Head of caudate nucleus (tissue), 42 donors: ENCODE results near the gene RCCD1.
A peak's percentile ranks its signal among the peaks of the same experiment; 100 is the strongest.

Experiments used
- DNase-seq, 42 donors: peaks; one replicate each; pipeline versions ENCODE4 v3.0.0 to v3.0.0-alpha.2; 2020 to 2021; ENCODE audit warnings: mixed read lengths in 7 of 42
- intact Hi-C: fragments of 100-400 bp; cut with DNase I; formaldehyde crosslinking; loops from one replicate; pipeline ENCODE4 v1.15.0; 2022

RCCD1 gene

GRCh38 chr15:90956274-90957030, 1.8 kb downstream of the RCCD1 start:
- peak in 41 of 42 donors; percentile 49 to 90 (median 80) for DNase-seq
- intact Hi-C loops: loop anchor here (5.0 to 10.0 kb wide), 3 partner anchors 68 to 316 kb away; partner anchors contain the start of gene VPS33B

GRCh38 chr15:90957031-90957790, 2.5 kb downstream of the RCCD1 start:
- DNase-seq: peak in 22 of 42 donors; percentile 16 to 61 (median 32)
- intact Hi-C loops: loop anchor here (5.0 to 10.0 kb wide), 3 partner anchors 68 to 315 kb away; partner anchors contain the start of gene VPS33B

- peak in 3 of 42 donors; percentile 9 to 27 (median 18) for DNase-seq
Measured at GRCh38 chr15:90957791-90958190, 3.1 kb downstream of the RCCD1 start.

GRCh38 chr15:90959028-90959595, 4.4 kb downstream of the RCCD1 start:
- intact Hi-C loops: loop anchor here (5.0 to 10.0 kb wide), 3 partner anchors 66 to 313 kb away; partner anchors contain the start of gene VPS33B
- no peak for DNase-seq

More at GRCh38 chr15:90957791-90958190, 3.1 kb downstream of the RCCD1 start:
- intact Hi-C loops: loop anchor here (5.0 to 10.0 kb wide), 3 partner anchors 67 to 315 kb away; partner anchors contain the start of gene VPS33B

GRCh38 chr15:90959894-90960293, 5.2 kb downstream of the RCCD1 start:
- intact Hi-C loops: loop anchor here (5.0 to 10.0 kb wide), 3 partner anchors 65 to 312 kb away; partner anchors contain the start of gene VPS33B
- DNase-seq: peak in 41 of 42 donors; percentile 24 to 82 (median 60)

- intact Hi-C loops: no loop called here
- DNase-seq: peak in 15 of 42 donors; percentile 21 to 62 (median 41)
Measured at GRCh38 chr15:90960298-90961091, 5.8 kb downstream of the RCCD1 start.

GRCh38 chr15:90962021-90962420, 7.3 kb downstream of the RCCD1 start:
- intact Hi-C loops: no loop called here
- no peak for DNase-seq

- intact Hi-C loops: no loop called here
- DNase-seq: no peak
Measured at GRCh38 chr15:90966262-90966661, 11.6 kb downstream of the RCCD1 start.

GRCh38 chr15:90967206-90967605, 12.5 kb downstream of the RCCD1 start:
- intact Hi-C loops: no loop called here
- no peak for DNase-seq

- DNase-seq: no peak
- intact Hi-C loops: no loop called here
Measured at GRCh38 chr15:90968434-90968833, 13.8 kb downstream of the RCCD1 start.

GRCh38 chr15:90970274-90970673, 15.6 kb downstream of the RCCD1 start:
- no peak for DNase-seq
- intact Hi-C loops: no loop called here

- DNase-seq: no peak
- intact Hi-C loops: no loop called here
Measured at GRCh38 chr15:90972133-90972532, 17.4 kb downstream of the RCCD1 start.

- DNase-seq: no peak
- intact Hi-C loops: no loop called here
Measured at GRCh38 chr15:90974216-90974615, 19.5 kb downstream of the RCCD1 start.

- intact Hi-C loops: no loop called here
- DNase-seq: no peak
Measured at GRCh38 chr15:90979582-90979981, 24.9 kb downstream of the RCCD1 start.

GRCh38 chr15:90981681-90982080, 27.0 kb downstream of the RCCD1 start:
- intact Hi-C loops: no loop called here
- no peak for DNase-seq

- no peak for DNase-seq
- intact Hi-C loops: no loop called here
Measured at GRCh38 chr15:90982135-90982534, 27.5 kb downstream of the RCCD1 start.

GRCh38 chr15:90986790-90987507, 32.3 kb downstream of the RCCD1 start:
- intact Hi-C loops: no loop called here
- no peak for DNase-seq

- intact Hi-C loops: no loop called here
- no peak for DNase-seq
Measured at GRCh38 chr15:90987561-90988141, 33.0 kb downstream of the RCCD1 start.
